ENCODE data around the gene PRXL2A.
"Not testable (repeated sequence)": the region's sequence is repeated elsewhere in the genome, so short reads cannot be mapped to it uniquely, and the experiment has no call there.

The PRXL2A gene, protein sequence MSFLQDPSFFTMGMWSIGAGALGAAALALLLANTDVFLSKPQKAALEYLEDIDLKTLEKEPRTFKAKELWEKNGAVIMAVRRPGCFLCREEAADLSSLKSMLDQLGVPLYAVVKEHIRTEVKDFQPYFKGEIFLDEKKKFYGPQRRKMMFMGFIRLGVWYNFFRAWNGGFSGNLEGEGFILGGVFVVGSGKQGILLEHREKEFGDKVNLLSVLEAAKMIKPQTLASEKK

DNA sequence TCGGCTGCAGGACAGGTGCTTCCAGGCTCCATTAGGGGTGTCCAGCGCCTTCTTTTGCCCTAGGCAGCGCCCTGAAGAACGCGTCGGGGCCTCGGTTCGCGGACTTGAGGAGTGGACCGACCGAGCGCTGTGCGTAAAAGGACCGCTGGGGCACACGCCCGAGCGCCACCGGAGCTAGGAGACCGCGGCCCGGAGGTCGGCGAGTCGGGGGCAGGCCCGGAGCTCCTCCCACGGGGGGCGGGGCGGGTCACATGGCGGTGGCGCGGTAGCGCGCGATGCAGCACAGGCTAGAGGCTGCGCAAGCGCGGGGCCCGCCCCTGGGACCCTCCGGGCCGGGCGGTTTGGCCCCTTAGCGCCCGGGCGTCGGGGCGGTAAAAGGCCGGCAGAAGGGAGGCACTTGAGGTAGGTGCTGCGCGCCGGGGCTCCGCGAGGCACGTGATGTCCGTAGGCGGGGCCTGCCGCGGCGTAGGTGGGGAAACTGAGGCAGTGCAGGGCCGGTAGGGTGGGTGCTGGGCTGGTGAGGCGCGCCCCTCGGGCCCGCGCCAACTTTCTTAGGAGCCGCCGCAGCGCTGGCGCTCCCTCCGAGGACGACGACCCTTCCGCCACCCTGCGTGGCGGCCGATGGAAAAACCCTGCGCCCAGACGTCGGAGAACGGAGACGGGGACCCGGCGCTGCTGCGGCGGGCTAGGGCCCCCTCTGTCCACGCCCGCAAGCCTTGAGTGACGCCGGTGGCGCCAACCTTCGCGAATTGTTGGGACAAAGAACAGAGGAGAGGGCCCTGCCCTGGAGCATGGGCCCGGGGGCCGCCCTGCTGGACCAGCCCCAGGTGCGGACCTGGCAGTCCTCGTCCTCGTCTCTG, at the start of gene PRXL2A:
PRXL2A (plus strand) TSS at position 310 of the 860 bp plus-strand sequence. CDS start 11,917 bp downstream, outside the sequence.
- DNase-seq (ENCODE audit: low read depth in 2 of 2, low spot score in 1 of 2), result peak; percentile 47 to 70

DNA sequence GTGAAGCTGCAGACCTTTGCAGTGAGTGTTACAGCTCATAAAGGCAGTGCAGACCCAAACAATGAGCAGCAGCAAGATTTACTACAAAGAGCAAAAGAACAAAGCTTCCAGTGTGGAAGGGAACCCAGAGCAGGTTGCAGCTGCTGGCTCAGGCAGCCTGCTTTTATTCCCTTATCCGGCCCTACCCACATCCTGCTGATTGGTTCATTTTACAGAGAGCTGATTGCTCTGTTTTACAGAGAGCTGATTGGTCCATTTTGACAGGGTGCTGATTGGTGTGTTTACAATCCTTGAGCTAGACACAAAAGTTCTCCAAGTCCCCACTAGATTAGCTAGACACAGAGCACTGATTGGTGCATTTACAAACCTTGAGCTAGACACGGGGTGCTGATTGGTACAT, 49.4 kb upstream of the PRXL2A start:
- not testable (repeated sequence) for DNase-seq (ENCODE audit: low read depth in 2 of 2, low spot score in 1 of 2)

DNA sequence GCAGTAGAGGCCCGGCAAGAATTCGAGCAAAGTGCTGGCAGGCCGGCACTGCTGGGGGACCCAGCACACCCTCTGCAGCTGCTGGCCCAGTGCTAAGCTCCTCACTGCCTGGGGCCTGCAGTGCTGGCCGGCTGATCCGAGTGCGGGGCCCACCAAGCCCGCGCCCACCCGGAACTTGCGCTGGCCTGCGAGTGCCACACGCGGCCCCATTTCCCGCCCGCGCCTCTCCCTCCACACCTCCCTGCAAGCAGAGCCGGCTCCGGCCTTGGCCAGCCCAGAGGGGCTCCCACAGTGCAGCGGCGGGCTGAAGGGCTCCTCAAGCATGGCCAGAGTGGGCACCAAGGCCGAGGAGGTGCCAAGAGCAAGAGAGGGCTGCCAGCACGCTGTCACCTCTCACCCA, 48.7 kb upstream of the PRXL2A start:
- no peak for DNase-seq (ENCODE audit: low read depth in 2 of 2, low spot score in 1 of 2)

DNA sequence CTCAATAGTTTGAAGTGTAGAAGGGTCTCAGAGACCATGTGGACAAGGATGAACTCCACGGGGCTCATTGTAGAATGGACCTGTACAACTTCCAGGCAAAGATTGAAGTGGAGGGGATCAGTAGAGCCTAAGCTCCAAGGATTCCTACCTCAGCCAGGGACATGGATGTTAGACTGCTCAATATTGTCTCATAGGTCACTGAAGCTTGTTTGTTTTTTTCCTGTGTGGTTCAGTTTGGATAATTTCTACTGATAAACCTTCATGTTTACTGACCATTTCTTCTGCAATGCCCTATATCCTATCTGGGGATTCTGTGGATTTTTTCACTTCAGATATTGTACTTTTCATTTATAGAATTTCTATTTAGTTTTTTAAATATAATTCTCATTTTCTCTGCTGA, 42.8 kb upstream of the PRXL2A start:
- no peak for DNase-seq (ENCODE audit: low read depth in 2 of 2, low spot score in 1 of 2)

DNA sequence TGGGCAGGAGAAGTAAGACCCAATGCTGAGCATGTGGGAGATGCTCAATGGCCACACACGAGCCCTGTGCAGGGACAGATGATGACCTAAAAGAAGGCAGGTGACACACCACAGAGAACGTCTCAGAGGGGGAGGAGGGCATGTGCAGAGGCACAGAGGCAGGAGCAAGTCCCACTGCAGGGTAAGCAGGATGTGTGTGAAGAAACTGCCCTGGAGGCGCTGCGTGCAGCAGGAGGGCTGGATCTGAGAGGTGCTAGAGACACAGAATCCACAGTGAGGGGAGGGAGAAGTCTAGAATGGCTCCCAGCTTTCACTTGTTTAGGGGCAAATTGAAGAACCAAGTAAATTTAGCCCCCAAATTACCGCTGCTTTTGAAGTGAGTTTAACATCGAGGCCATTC, 36.9 kb upstream of the PRXL2A start:
- no peak for DNase-seq (ENCODE audit: low read depth in 2 of 2, low spot score in 1 of 2)

DNA sequence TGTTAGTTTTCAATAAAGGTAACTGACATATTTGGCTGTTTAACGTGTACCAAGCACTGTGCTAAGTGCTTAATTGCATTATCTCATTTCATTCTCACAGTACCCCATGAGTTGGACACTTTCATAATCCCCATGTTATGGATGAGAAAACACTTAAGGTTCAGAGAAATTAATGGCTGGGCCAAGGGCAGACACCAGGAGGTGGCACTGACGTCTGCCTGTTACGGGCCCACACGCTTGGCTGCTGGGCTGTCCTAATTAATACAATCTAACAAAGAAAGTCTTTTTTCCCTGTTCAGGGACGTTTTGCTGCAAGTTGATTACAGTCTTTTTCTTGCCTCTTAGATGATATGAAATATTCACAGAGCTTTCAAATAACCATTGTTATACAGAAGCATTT, 35.7 kb upstream of the PRXL2A start:
- DNase-seq (ENCODE audit: low read depth in 2 of 2, low spot score in 1 of 2), result no peak

DNA sequence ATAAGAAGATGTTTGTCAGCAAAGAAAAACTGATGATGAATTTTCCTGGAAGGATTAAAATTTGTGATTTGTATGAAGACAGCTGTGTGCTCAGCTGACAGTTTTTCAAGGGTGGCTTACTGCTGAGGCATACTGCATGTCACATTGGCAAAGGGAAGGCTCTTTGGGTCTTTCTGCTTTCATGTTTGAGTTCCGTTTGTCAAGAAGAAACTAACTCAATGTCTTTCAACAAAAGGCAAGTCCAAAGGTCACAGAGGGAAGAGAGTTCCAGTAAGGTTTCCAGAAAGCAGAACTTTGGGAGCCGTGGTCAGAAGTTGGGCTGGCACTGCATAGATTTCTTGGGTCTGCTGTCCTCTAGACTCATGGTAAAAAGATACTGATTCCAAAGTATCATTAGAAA, 34.8 kb upstream of the PRXL2A start:
- DNase-seq (ENCODE audit: low read depth in 2 of 2, low spot score in 1 of 2), result no peak

DNA sequence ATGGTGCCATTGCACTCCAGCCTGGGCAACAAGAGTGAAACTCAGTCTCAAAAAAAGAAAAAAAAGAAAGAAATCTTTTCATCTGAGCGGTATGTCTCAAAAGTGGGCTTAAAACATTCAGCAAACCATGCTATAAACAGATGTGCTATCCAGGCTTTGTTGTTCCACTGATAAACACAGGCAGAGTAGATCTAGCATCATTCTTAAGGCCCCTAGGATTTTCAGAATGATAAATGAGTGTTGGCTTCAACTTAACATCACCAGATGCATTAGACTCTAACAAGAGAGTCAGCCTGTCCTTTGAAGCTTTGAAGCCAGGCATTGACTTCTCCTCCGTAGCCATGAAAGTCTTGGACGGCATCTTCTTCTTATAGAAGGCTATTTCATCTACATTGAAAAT, 28.6 kb upstream of the PRXL2A start:
- DNase-seq (ENCODE audit: low read depth in 2 of 2, low spot score in 1 of 2), result no peak

DNA sequence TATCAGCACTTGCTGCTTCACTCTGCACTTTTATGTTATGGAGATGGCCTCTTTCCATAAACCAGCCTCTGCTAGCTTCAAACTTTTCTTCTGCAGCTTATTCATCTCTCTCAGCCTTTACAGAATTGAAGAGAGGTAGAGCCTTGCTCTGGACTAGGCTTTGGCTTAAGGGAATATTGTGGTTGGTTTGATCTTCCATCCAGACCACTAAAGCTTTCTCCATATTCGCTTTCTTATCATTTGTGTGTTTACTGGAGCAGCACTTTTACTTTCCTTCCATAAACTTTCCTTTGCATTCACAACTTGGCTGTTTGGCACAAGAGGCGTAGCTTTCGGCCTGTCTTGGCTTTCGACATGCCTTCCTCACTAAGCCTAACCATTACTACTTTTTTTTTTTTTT, 28.2 kb upstream of the PRXL2A start:
- DNase-seq (ENCODE audit: low read depth in 2 of 2, low spot score in 1 of 2), result no peak

DNA sequence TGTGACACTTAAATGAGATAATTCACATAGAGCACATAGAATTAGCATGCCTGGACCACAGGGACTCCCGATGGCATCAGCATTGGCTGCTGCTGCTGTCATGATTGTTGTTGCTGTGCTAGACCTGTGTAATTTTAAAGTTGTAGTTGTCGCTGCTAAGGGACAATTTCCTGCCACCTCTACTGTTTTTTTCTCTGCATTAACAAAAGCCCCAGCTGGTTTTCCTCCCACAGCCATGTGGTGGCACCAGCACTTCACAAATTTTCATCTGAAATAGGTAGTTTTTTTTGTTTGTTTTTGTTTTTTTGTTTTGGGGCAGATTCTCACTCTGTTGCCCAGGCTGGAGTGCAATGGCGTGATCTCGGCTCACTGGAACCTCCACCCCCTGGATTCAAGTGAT, 25.4 kb upstream of the PRXL2A start:
- DNase-seq (ENCODE audit: low read depth in 2 of 2, low spot score in 1 of 2), result peak in 1 of 2 donors; percentile 4

DNA sequence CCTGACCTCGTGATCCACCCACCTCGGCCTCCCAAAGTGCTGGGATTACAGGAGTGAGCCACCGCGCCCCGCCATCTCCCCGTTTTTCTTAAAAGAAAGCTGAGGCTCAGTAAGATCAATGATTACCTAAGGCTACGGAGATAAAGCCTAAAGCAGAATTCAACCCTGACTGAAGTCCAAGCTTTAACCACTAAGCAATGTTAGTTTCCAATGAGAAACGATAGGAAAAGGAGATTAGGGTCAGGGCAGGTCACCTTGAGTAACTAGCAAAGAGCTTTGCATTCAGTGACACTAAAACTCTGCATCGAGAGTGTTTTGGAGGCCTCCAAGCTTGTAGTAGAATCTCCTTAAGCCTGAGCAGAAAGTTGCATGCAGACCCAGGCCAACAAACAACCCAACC, 17.6 kb upstream of the PRXL2A start:
- DNase-seq (ENCODE audit: low read depth in 2 of 2, low spot score in 1 of 2), result no peak

DNA sequence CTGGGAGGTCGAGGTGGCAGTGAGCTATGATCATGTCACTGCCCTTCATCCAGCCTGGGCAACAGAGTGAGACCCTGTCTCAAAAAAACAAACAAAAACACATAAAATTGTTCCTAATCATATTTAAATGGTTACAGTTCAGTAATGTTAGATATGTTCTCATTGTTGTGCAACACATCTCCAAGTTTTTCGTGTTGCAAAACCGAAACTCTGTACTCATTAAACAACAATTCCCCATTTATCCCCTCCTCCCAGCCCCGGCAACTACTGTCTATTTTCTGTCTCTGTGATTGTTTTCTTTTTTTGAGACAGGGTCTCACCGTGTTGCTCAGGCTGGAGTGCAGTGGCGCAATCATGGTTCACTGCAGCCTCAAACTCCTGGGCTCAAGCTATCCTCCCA, 16.1 kb upstream of the PRXL2A start:
- no peak for DNase-seq (ENCODE audit: low read depth in 2 of 2, low spot score in 1 of 2)

DNA sequence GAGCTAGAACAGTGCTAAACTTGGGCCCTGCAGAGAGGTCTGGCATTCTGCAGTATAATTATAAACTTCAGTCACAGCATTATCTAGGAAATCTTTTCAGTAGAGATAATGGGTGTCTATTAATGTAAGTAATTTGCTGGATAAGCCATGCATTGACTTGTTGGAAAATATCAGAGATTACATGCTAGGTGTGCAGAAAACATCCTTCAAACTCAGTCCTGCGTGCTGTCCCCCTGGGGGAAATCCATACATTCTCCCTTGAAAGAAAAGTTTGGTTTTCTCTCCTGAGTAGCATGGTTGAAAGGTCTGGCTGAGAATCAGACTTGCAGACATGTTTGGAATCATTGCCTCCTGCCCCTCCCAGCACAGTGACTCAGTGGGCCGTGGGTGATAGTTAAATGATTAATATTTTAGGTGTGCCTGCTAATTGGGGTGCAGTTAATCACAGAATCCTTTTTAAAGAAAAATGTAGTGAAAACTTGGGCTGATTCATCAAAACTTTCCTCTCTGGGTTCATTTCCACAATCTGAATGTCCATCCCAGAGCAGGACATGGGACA, 13.9 kb upstream of the PRXL2A start:
- DNase-seq (ENCODE audit: low read depth in 2 of 2, low spot score in 1 of 2), result no peak

DNA sequence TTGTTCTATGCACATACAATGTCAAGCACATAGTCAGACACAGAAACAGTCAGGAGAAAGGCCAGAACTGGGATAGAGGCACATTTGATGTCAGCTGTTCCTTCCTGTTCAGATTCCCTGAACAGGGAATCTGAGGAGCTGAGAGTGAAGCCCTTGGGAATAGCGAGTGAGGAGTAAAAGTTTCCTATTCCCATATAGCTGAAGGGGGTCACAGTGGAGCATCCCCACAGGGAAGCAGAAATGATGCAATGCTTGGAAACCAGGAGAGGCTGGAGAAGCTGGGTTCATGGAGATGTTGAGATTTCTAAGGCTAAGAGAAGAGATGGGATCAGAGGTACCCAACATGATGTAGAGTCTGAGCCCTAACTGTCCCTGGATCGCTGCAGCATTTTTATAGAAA, 11.3 kb upstream of the PRXL2A start:
- DNase-seq (ENCODE audit: low read depth in 2 of 2, low spot score in 1 of 2), result no peak

DNA sequence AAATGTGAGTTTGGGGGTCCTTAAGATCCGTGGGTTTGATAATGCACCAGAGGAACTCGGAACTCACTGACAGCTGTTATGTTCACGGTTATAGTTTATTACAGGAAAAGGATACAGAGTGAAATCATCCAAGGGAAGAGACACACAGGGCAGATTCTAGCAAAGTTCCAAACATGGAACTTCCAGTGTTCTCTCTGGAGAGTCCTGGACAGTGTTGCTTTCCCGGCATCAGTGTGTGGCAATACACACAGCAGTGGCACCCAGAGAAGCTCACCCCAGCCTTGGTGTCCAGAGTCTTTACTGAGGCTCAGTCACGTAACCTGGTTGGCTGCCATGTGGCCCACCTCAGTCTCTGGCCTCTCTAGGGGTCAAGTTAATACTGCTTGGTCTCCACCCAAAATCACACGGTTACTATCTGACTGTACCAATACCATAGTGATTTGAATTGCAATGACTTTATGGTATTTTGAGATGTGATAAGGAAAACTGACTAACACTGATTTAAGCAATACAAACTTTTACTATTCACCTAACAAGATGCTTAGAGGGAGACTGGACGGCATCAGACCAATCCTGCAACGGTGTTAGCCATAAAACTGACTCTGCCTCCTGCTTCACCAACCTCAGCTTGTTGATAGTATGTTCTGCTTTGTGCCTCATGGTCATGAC, 8.1 kb upstream of the PRXL2A start:
- DNase-seq (ENCODE audit: low read depth in 2 of 2, low spot score in 1 of 2), result no peak

DNA sequence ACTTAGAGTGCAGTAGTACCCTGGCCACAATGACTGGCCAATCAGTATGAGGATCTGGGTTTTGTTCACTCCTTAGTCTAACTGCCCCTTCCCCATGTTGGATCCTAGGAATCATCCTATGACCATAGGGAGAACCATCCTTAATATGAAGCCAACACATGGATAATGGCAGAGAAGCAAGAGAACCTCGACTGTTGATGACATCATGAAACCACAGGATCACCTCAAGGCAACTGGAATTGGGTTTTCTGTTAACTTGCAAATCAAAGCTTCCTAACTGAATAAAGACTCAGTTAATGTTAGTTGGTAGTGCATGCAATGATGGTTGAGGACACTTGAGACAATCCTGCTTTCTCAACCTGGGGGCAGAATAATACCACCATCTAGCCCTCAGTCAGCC, 3.3 kb upstream of the PRXL2A start:
- DNase-seq (ENCODE audit: low read depth in 2 of 2, low spot score in 1 of 2), result no peak

DNA sequence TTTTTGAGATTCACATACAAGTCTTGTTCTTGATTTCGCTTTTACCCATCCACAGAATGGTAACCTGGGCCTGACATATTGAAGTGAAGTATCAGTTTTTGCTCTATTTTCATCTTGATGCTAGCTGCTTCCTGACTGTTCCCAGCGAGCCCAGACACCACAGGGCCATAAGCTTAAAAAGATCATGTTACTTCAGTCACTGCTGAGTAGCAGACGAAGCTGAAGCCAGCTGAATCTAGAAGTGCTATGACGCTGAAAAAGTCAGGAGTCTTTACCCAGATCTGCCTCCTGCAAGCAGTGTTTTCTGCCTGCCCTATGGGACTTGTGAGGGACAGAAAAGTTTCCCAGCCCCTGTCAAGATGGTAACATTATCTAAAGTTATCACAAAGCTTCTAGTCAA, 2.7 kb upstream of the PRXL2A start:
- DNase-seq (ENCODE audit: low read depth in 2 of 2, low spot score in 1 of 2), result no peak

DNA sequence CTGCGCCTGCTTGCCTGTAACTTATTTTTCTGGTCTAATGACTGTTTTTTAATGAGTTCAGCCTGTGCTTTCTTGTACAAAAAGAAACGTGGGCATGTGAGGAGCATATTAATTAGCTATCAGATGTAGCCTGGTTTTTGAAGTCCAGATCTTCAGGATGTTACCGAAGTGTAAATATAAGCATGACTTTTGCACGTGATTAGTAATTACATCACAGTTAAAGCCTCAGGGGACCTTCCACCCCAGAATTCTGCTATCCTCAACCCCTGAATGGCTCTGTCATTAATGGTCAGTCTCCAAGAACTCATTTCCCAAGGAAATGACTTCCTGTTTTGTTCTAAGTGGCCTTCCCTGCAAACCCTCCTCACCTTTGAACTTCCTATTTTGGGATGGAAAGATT, 2.1 kb upstream of the PRXL2A start:
- DNase-seq (ENCODE audit: low read depth in 2 of 2, low spot score in 1 of 2), result no peak

DNA sequence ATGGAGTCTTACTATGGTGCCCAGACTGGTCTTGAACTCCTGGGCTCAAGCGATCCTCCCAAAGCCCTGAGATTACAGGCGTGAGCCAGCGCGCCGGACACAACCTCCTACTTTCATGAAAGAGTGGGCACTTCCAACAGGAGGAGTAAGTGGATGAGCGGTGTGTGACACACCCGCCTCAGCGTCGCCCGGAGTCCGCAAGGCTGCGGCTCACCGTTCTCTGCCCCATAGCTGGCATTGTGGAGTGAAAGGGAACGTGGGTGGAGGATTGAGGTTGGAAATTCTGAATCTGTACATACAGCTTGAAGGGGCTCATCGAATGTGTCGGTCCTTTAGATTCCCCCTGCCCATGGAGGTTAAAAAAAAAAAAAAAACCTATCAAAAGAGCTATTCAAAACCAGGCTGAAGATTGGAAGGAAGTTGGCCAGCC, 524 bp upstream of the PRXL2A start:
- DNase-seq (ENCODE audit: low read depth in 2 of 2, low spot score in 1 of 2), result peak; percentile 14 to 46

DNA sequence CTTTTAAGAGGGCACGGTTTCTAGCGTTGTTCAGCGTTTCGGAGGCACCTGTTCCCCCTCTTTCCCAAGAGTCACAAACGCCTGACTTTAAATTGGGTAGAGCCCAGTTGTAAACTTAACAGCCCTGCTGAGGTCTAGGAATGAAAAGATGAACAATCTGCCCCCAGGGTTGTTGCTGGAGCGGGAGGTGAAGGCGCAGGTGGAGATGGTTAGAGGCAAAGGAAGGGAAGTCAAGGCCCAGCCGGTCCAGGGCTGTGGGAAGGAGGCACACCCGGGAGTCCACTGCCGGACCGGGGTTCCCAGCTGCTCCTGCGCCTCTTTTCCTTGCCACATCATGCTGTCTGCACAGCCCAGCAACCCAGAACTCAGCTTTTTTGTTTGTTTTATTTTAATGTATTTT, 770 bp downstream of the PRXL2A start:
- DNase-seq (ENCODE audit: low read depth in 2 of 2, low spot score in 1 of 2), result no peak

DNA sequence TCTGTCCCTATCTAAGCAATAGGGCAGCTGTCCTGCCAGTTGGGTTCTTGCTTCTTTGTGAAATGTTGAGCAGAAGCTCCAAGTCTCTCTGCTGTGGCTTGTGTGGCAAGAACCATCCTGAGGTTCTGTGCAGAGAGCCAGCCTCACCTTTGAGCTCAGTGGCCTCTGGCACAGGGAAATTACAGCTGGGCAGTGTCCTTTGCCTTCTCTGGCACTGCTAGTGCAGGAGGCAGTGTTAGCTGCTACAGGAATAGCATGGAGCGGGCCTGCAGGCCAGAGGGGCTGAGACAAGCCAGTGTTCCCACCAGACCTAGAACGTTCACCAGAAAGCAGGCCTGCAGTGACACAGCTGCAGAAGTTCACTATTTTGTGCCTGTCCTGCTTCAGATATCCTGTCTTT, 1.8 kb downstream of the PRXL2A start:
- DNase-seq (ENCODE audit: low read depth in 2 of 2, low spot score in 1 of 2), result no peak

Measured in stimulated activated CD8-positive, alpha-beta memory T cell treated with anti-CD3 and anti-CD28 coated beads, Interleukin-4, amount 100 ng/mL, for 4 hours (primary cell).